Measurements from ENCODE around the gene GPD1.
A peak's percentile ranks its signal among the peaks of the same experiment; 100 is the strongest.

The GPD1 gene

GRCh38 chr12:50103767-50104321, at the start of gene GPD1:
TSS of gene GPD1 (plus strand) at chr12:50104008. CDS start at chr12:50104051, 43 bp downstream.
- DNase-seq = peak; percentile 56 to 70

DNA sequence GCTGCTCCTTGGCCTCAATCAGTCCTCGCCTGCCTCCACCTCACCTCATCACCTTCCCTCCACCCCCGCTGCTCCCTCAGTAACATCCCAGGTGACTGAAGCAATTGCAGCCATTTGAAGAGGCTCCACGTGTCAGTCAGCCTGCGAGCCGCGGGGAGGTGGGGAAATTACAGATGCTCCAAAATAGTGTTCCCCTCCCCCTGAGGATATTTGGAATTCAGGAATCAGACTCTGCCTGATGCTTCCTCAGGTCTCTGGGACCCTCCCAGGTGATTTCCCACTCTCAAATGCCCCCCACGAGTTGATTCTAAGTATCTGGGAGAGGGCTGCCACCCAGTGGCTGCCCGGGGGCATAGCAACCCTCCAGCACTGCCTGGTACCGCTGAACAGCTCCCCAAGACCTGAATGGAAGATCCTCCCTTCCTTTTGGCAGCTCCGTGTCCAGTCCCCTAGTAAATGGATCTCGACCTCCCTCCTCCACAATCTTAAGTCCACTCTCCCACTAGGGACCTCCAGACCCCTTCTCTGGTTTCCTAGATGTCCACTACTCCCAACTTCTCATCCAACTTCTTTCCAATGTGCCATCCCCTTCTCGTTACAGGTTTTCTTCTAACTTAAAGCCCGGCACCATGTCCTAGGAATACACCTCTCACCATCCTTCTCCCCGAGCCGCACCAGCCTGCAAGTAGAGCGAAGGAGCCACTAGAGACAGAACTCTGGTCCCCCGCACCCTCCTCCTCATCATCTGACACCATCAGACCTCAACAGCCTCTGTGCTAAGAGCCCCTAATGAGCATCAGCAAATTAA, 47.8 kb upstream of the GPD1 start:
- peak; percentile 82 to 90 for DNase-seq

DNA sequence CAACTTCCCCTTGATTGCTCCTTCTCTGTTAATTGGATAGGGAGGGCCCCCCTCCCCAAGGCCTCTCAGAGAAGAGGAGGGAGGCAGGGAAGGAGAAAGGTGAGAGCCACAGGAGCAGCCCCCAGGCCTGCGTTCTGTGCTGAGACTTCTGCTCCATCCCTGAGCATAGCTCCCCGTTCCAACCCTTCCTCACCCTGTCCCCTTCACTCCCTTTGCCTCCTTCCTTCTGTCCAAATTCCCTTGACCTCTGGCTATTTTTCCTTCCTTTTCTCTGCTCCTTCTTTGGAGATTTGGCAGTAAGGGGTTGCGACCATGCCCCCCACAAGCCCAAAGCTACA, 47.2 kb upstream of the GPD1 start:
- DNase-seq = no peak

- peak; percentile 79 to 91 for DNase-seq
Observed at GRCh38 chr12:50057000-50057841, 46.6 kb upstream of the GPD1 start, which contains the start of gene ASIC1. TSS of gene ASIC1 (plus strand) at chr12:50057596. CDS start at chr12:50058767, 1,171 bp downstream.

- DNase-seq = peak in 1 of 2 experiments; percentile 30
Observed at GRCh38 chr12:50057896-50058670, 45.7 kb upstream of the GPD1 start.

GRCh38 chr12:50058743-50059312, 45.0 kb upstream of the GPD1 start:
- DNase-seq = no peak

- DNase-seq = no peak
Observed at GRCh38 chr12:50059440-50060119, 44.2 kb upstream of the GPD1 start.

- DNase-seq = no peak
Observed at GRCh38 chr12:50060120-50060468, 43.7 kb upstream of the GPD1 start.

- no peak for DNase-seq
Observed at GRCh38 chr12:50061171-50061570, 42.6 kb upstream of the GPD1 start.

DNA sequence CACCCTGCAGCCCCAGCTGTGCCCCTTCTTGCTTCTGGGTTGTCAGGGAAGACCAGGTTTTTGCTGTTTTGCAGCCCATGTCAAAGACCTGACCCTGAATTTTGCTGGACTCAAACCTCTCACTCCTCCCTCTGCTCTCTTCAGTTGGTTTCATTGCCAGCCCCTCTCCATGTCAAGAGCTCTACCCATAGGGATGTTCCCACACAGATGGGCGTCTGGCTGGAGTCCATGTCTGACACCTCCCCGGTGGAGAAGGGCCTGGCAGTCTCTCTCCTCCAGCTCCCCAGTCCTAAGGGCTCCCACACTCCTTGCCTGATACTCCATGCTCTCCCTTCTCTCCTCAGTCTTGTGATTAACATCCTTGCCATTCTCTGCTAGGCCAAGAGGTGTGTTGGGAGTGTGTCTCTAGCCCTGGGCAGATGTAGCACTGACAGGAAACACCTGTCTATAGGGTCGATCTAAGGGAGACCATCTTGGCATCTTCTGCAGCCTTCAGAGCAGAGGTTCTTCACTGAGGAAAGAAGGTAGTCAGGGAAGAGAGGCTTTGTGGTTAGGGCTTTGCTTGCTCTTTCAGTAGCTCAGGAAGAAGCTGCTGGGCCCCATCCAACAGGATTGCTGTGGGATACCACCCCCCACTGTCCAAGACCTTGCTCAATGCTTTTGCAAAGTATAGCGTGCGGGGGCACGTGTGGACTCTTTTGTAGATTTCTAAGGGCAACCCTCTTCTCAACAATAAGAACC, 41.7 kb upstream of the GPD1 start:
- peak in 1 of 2 experiments; percentile 24 for DNase-seq

GRCh38 chr12:50062728-50063460, 40.9 kb upstream of the GPD1 start:
- peak; percentile 88 to 95 for DNase-seq

- DNase-seq = no peak
Observed at GRCh38 chr12:50065726-50066310, 38.0 kb upstream of the GPD1 start.

DNA sequence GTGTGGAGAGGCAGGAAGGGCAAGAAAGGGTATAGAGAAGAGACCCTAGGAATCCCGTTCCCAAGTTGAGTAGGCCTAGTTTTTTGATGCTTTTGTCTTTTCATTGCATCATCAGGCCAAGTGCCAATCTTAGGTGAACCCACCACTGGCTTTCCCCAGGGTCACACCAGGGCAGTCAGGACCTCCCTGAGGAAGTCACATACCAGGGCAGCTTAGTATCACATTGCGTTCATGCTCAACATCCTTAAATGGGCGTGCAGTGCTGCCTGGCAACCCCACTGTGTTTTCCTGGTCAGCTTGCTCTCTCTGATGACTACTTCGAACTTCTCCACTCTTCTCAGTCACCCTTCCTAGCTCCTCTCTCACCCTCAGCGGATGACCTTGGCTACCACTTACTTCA, 37.4 kb upstream of the GPD1 start:
- DNase-seq = peak in 1 of 2 experiments; percentile 15

- DNase-seq = no peak
Observed at GRCh38 chr12:50069069-50069468, 34.7 kb upstream of the GPD1 start.

GRCh38 chr12:50069539-50069938, 34.3 kb upstream of the GPD1 start:
- DNase-seq = no peak

DNA sequence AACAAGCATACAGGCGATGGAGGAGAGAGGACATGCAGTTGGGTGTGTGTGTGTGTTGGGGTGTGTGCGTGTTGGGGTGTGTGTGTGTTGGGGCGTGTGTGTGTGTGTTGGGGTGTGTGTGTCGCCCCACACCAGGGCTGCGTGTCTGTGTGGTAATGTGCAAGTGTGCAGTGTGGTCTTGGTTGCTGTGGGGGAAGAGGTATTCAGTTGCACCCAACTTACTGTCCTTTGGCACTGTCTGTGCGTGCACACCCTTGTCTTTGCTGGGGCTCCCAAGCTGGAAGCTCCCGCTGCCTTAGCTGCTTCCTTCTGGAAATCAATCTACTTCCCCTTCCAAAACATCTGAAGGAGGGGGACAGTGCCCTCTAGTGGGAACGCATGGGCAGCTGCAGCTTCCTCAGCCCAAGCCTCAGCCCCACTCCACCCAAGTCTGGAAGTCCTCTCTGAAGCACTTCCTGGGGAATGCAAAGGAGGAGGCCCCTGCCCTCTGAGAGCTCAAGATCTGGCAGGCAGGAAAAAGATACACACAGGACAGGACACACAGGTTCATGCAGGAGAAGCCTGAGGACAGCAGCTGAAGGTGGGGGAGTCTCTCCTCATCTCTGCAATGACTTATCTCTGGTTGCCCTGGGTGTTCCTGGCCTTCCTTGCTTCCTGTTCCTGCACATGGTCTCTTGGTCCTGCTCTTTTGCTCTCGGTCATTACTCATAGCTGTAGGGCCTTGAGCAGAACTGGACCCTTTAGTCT, 33.3 kb upstream of the GPD1 start:
- peak; percentile 68 to 85 for DNase-seq

GRCh38 chr12:50072198-50072907, 31.5 kb upstream of the GPD1 start:
- DNase-seq = no peak

DNA sequence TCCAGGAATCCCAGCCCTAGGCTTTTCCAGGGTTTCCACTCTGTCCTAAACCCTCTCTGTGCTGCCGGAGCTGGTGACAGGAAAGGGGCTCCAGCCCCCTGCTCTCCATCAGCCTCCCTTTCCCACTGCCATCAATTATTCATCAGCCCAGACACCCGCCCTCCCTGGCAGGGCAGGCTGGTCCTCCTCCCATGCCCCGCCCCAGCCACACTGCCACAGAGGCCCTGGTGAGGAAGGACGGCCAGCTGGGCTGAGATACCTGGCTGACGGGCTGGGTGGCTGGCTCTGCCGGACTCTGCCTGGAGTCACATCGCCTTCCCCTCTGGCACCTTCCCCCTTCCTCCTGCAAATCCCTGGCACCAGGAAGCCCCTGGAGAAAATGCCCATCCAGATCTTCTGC, 30.6 kb upstream of the GPD1 start:
- no peak for DNase-seq

- DNase-seq = no peak
Observed at GRCh38 chr12:50073712-50074111, 30.1 kb upstream of the GPD1 start.

Data from NCI-H524 (cell line).